GM21390 (cell line): Measurements from ENCODE around the gene TENM4.

Source experiments
- ATAC-seq: cut with Tn5 transposase; IDR thresholded peaks from one replicate; pipeline ENCODE4 v1.9.1; 2021; ENCODE audit not compliant: unreplicated experiment

The TENM4 gene

GRCh38 chr11:78772186-78772585 is 668.6 kb downstream of the TENM4 start:
- ATAC-seq = no peak

GRCh38 chr11:78770931-78771330 is 669.9 kb downstream of the TENM4 start:
- no peak for ATAC-seq

GRCh38 chr11:78768971-78769370 is 671.9 kb downstream of the TENM4 start:
- no peak for ATAC-seq

GRCh38 chr11:78768345-78768744 is 672.5 kb downstream of the TENM4 start:
- ATAC-seq = no peak

- ATAC-seq = no peak
These were observed 673.5 kb downstream of the TENM4 start for GRCh38 chr11:78767027-78767932.

GRCh38 chr11:78764946-78765345 is 675.9 kb downstream of the TENM4 start:
- no peak for ATAC-seq

GRCh38 chr11:78763664-78764063 is 677.2 kb downstream of the TENM4 start:
- ATAC-seq = no peak

GRCh38 chr11:78762105-78762504 is 678.7 kb downstream of the TENM4 start:
- ATAC-seq = no peak

GRCh38 chr11:78759071-78759470 is 681.8 kb downstream of the TENM4 start:
- no peak for ATAC-seq

GRCh38 chr11:78753297-78753696 is 687.5 kb downstream of the TENM4 start:
- no peak for ATAC-seq

GRCh38 chr11:78752494-78752893 is 688.3 kb downstream of the TENM4 start:
- no peak for ATAC-seq

GRCh38 chr11:78748918-78749690 is 691.7 kb downstream of the TENM4 start:
- no peak for ATAC-seq

GRCh38 chr11:78744949-78745348 is 695.9 kb downstream of the TENM4 start:
- no peak for ATAC-seq

- no peak for ATAC-seq
These were observed 696.6 kb downstream of the TENM4 start for GRCh38 chr11:78744202-78744601.

GRCh38 chr11:78742430-78742829 is 698.4 kb downstream of the TENM4 start:
- ATAC-seq = no peak

GRCh38 chr11:78741741-78742140 is 699.1 kb downstream of the TENM4 start:
- ATAC-seq = no peak

- no peak for ATAC-seq
These were observed 700.4 kb downstream of the TENM4 start for GRCh38 chr11:78740199-78741071.

GRCh38 chr11:78737891-78738290 is 702.9 kb downstream of the TENM4 start:
- no peak for ATAC-seq

- ATAC-seq = no peak
These were observed 703.5 kb downstream of the TENM4 start for GRCh38 chr11:78737301-78737700.

- no peak for ATAC-seq
These were observed 705.1 kb downstream of the TENM4 start for GRCh38 chr11:78735711-78736110.

GRCh38 chr11:78733031-78733430 is 707.8 kb downstream of the TENM4 start:
- ATAC-seq = no peak
